Activated CD4-positive, alpha-beta T cell treated with anti-CD3 and anti-CD28 coated beads, Interleukin-2, amount 50 U/mL, for 1 hour (primary cell): ENCODE data around the gene ZMYM4.

Experiments used
- DNase-seq: peaks from one replicate; pipeline ENCODE4 v3.0.0-alpha.2; 2020

The ZMYM4 gene

GRCh38 chr1:35278886-35279554 lies 10.5 kb downstream of the ZMYM4 start:
- no peak for DNase-seq

- DNase-seq, result no peak
Measured at GRCh38 chr1:35279555-35279904, 11.0 kb downstream of the ZMYM4 start.

GRCh38 chr1:35280006-35280405 lies 11.5 kb downstream of the ZMYM4 start:
- no peak for DNase-seq

- DNase-seq, result no peak
Measured at GRCh38 chr1:35281565-35281964, 13.1 kb downstream of the ZMYM4 start.

GRCh38 chr1:35282172-35282571 lies 13.7 kb downstream of the ZMYM4 start:
- DNase-seq, result no peak

- no peak for DNase-seq
Measured at GRCh38 chr1:35284852-35285251, 16.3 kb downstream of the ZMYM4 start.

GRCh38 chr1:35285771-35286606 lies 17.5 kb downstream of the ZMYM4 start:
- no peak for DNase-seq

GRCh38 chr1:35287807-35288640 lies 19.5 kb downstream of the ZMYM4 start:
- no peak for DNase-seq

- DNase-seq, result no peak
Measured at GRCh38 chr1:35288761-35289160, 20.3 kb downstream of the ZMYM4 start.

- no peak for DNase-seq
Measured at GRCh38 chr1:35290452-35290851, 21.9 kb downstream of the ZMYM4 start.

- no peak for DNase-seq
Measured at GRCh38 chr1:35294809-35295208, 26.3 kb downstream of the ZMYM4 start.

- DNase-seq, result no peak
Measured at GRCh38 chr1:35297886-35298285, 29.4 kb downstream of the ZMYM4 start.

GRCh38 chr1:35298464-35298863 lies 30.0 kb downstream of the ZMYM4 start:
- DNase-seq, result peak; percentile 6

- DNase-seq, result no peak
Measured at GRCh38 chr1:35300376-35300775, 31.9 kb downstream of the ZMYM4 start.

- DNase-seq, result no peak
Measured at GRCh38 chr1:35301674-35302392, 33.3 kb downstream of the ZMYM4 start.

- no peak for DNase-seq
Measured at GRCh38 chr1:35305383-35305782, 36.9 kb downstream of the ZMYM4 start.

GRCh38 chr1:35315649-35316048 lies 47.1 kb downstream of the ZMYM4 start:
- DNase-seq, result no peak

GRCh38 chr1:35316264-35316663 lies 47.8 kb downstream of the ZMYM4 start:
- no peak for DNase-seq

- no peak for DNase-seq
Measured at GRCh38 chr1:35319988-35320713, 51.6 kb downstream of the ZMYM4 start.

- DNase-seq, result no peak
Measured at GRCh38 chr1:35320937-35321336, 52.4 kb downstream of the ZMYM4 start.

- no peak for DNase-seq
Measured at GRCh38 chr1:35324486-35324885, 56.0 kb downstream of the ZMYM4 start.

- no peak for DNase-seq
Measured at GRCh38 chr1:35326246-35326866, 57.8 kb downstream of the ZMYM4 start.
